ENCODE data around the gene SMARCAL1.

- TF ChIP-seq TAF1 (IDR thresholded peaks at IDR 0.05; ENCODE audit: borderline replicate concordance, insufficient read depth, low read length), result no peak
- TF ChIP-seq POLR2AphosphoS5 (IDR thresholded peaks at IDR 0.05; ENCODE audit: low read depth, low read length), result no peak
- TF ChIP-seq SIN3A (IDR thresholded peaks at IDR 0.05; ENCODE audit: borderline replicate concordance, insufficient read depth, low read length), result no peak
Measured at GRCh38 chr2:216465579-216466195, 53.4 kb downstream of the SMARCAL1 start.

All from PFSK-1 (cell line).